HEK293 (cell line): Measurements from ENCODE around the gene CATSPERZ.

Experiments used
- CTCF ChIP-seq: fragments of 450-650 bp; formaldehyde crosslinking; IDR thresholded peaks from 2 replicates; pipeline ENCODE4 v1.5.1; 2016; ENCODE audit warnings: missing biosample characterization, missing genetic modification characterization
- REPIN1 ChIP-seq: fragments of 450-650 bp; formaldehyde crosslinking; IDR thresholded peaks from 2 replicates; pipeline ENCODE4 v1.5.1; 2017; ENCODE audit warnings: missing biosample characterization, missing genetic modification characterization, low read depth
- REST ChIP-seq: fragments of 450-650 bp; formaldehyde crosslinking; IDR thresholded peaks from 2 replicates; pipeline ENCODE4 v1.5.1; 2016; ENCODE audit warnings: missing biosample characterization, missing genetic modification characterization
- SP2 ChIP-seq: fragments of 450-650 bp; formaldehyde crosslinking; IDR thresholded peaks from 2 replicates; pipeline ENCODE4 v1.5.1; 2016; ENCODE audit warnings: missing biosample characterization, missing genetic modification characterization
- TCF7L2 ChIP-seq: IDR thresholded peaks from 2 replicates; pipeline ENCODE4 v1.6.1; 2011; ENCODE audit warnings: low read depth, mild to moderate bottlenecking, inconsistent platforms, low read length, moderate library complexity, borderline replicate concordance
- ZBTB26 ChIP-seq: fragments of 450-650 bp; formaldehyde crosslinking; optimal IDR thresholded peaks from 2 replicates; pipeline ENCODE3; 2016; ENCODE audit warnings: missing biosample characterization, mild to moderate bottlenecking, missing genetic modification characterization
- ZBTB49 ChIP-seq: fragments of 450-650 bp; formaldehyde crosslinking; IDR thresholded peaks from 2 replicates; pipeline ENCODE4 v1.5.1; 2016; ENCODE audit warnings: missing biosample characterization, missing genetic modification characterization, low read depth
- ZBTB7A ChIP-seq: fragments of 450-650 bp; formaldehyde crosslinking; IDR thresholded peaks from 2 replicates; pipeline ENCODE4 v1.5.1; 2016; ENCODE audit warnings: low read depth, missing biosample characterization, missing genetic modification characterization
- ZIC2 ChIP-seq: fragments of 450-650 bp; formaldehyde crosslinking; IDR thresholded peaks from 2 replicates; pipeline ENCODE4 v1.5.1; 2016; ENCODE audit warnings: missing biosample characterization, missing genetic modification characterization
- ZNF202 ChIP-seq: fragments of 450-650 bp; formaldehyde crosslinking; IDR thresholded peaks from 2 replicates; pipeline ENCODE4 v1.5.1; 2016; ENCODE audit warnings: missing biosample characterization, missing genetic modification characterization, borderline replicate concordance
- ZNF366 ChIP-seq: fragments of 450-650 bp; formaldehyde crosslinking; conservative IDR thresholded peaks from 2 replicates; pipeline ENCODE4 v1.5.1; 2016; ENCODE audit warnings: missing biosample characterization, missing genetic modification characterization
- ZNF449 ChIP-seq: fragments of 450-650 bp; formaldehyde crosslinking; IDR thresholded peaks from 2 replicates; pipeline ENCODE4 v1.5.1; 2017; ENCODE audit warnings: missing biosample characterization, mild to moderate bottlenecking, missing genetic modification characterization, moderate library complexity
- ZNF621 ChIP-seq: fragments of 450-650 bp; formaldehyde crosslinking; IDR thresholded peaks from 2 replicates; pipeline ENCODE4 v1.5.1; 2017; ENCODE audit warnings: missing biosample characterization, missing genetic modification characterization
- ZNF701 ChIP-seq: fragments of 450-650 bp; formaldehyde crosslinking; IDR thresholded peaks from 2 replicates; pipeline ENCODE4 v1.5.1; 2016; ENCODE audit warnings: missing biosample characterization, missing genetic modification characterization

- TF ChIP-seq ZBTB49 (tag by site-specific recombination) (no peak), CTCF (tag by site-specific recombination) (no peak), TCF7L2 (no peak), ZBTB7A (tag by site-specific recombination) (no peak), REST (no peak), ZNF366 (no peak), ZNF701 (tag by site-specific recombination) (no peak), ZBTB26 (tag by site-specific recombination) (no peak), ZNF621 (tag by site-specific recombination) (no peak), SP2 (tag by site-specific recombination) (no peak), ZNF202 (no peak), ZNF449 (no peak), REPIN1 (tag by site-specific recombination) (no peak), ZIC2 (tag by site-specific recombination) (no peak)
These were observed 24.9 kb upstream of the CATSPERZ start for GRCh38 chr11:64275031-64275800.
